Kasumi-1 (cell line): ENCODE measurements around the gene NAALADL1.

ENCODE experiments used
- DNase-seq, 2 experiments: peaks; one replicate each; lab custom pipeline; 2025; lab: John Stamatoyannopoulos, UW

The NAALADL1 gene

GRCh38 chr11:65083134-65083833, 24.9 kb upstream of the NAALADL1 start:
- DNase-seq, result peak in 1 of 2 experiments; percentile 29

GRCh38 chr11:65078786-65079342, 20.5 kb upstream of the NAALADL1 start:
- DNase-seq, result no peak

GRCh38 chr11:65078151-65078550, 19.8 kb upstream of the NAALADL1 start:
- DNase-seq, result peak; percentile 9 to 29

- no peak for DNase-seq
Observed at GRCh38 chr11:65077451-65077850, 19.1 kb upstream of the NAALADL1 start.

GRCh38 chr11:65072631-65072966, 14.2 kb upstream of the NAALADL1 start:
- no peak for DNase-seq

GRCh38 chr11:65071907-65072630, 13.7 kb upstream of the NAALADL1 start:
- no peak for DNase-seq

GRCh38 chr11:65069217-65069616, 10.9 kb upstream of the NAALADL1 start:
- DNase-seq, result no peak

- DNase-seq, result no peak
Observed at GRCh38 chr11:65067446-65067845, 9.1 kb upstream of the NAALADL1 start.

GRCh38 chr11:65066805-65067291, 8.5 kb upstream of the NAALADL1 start:
- DNase-seq, result no peak

GRCh38 chr11:65066315-65066714, 8.0 kb upstream of the NAALADL1 start:
- DNase-seq, result no peak

- DNase-seq, result no peak
Observed at GRCh38 chr11:65065851-65066250, 7.5 kb upstream of the NAALADL1 start.

- DNase-seq, result no peak
Observed at GRCh38 chr11:65064847-65065240, 6.5 kb upstream of the NAALADL1 start.

- DNase-seq, result no peak
Observed at GRCh38 chr11:65063532-65063931, 5.2 kb upstream of the NAALADL1 start.

GRCh38 chr11:65060913-65061408, 2.6 kb upstream of the NAALADL1 start:
- DNase-seq, result no peak

GRCh38 chr11:65059959-65060824, 1.8 kb upstream of the NAALADL1 start:
- DNase-seq, result no peak

GRCh38 chr11:65059523-65059922, 1.2 kb upstream of the NAALADL1 start:
- no peak for DNase-seq

GRCh38 chr11:65058012-65058411, 341 bp downstream of the NAALADL1 start:
- DNase-seq, result no peak

- DNase-seq, result no peak
Observed at GRCh38 chr11:65057526-65057925, 827 bp downstream of the NAALADL1 start.

GRCh38 chr11:65056999-65057398, 1.4 kb downstream of the NAALADL1 start:
- no peak for DNase-seq

- no peak for DNase-seq
Observed at GRCh38 chr11:65055538-65055937, 2.8 kb downstream of the NAALADL1 start.

- no peak for DNase-seq
Observed at GRCh38 chr11:65053827-65054508, 4.4 kb downstream of the NAALADL1 start.
